Fibroblast of pulmonary artery (primary cell): ENCODE data around the gene MDGA2.

Source experiments
- DNase-seq: peaks from one replicate; pipeline ENCODE4 v3.0.0-alpha.2; 2010; ENCODE audit warnings: low read depth
- H3K4me3 ChIP-seq: replicated peaks from 2 replicates; pipeline ENCODE4 v1.5.1; 2011; ENCODE audit warnings: low read depth, mild to moderate bottlenecking, control low read depth, low read length, moderate library complexity
- TF ChIP-seq, protein P1 (sequence below): IDR thresholded peaks from 2 replicates; pipeline ENCODE4 v1.5.1; 2011; ENCODE audit warnings: mild to moderate bottlenecking, control low read depth, low read length, inconsistent platforms; ENCODE audit errors: missing control alignments

Gene MDGA2

DNA sequence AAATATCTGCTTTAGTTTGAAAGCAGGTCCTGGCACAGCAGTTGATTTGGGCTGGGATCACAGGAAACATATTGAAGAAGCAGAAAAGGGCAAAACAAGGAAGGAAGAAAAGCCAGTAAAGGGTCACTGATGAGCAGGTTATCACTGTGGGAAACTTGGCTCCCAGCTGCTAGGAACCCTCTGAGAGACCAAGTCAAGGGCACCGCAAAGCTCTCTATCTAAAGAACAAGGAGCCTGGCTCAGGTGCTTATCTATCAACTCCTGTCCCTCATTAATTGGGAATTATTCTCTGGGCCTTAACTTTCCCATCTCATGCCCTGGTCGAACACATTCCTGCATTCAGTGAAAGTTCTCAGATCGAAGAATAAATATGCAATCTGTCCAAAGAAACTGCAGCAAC is 572.9 kb downstream of the MDGA2 start:
- no peak overlapping the region for H3K4me3 ChIP-seq
- DNase-seq, result no peak
- TF ChIP-seq, protein P1, sequence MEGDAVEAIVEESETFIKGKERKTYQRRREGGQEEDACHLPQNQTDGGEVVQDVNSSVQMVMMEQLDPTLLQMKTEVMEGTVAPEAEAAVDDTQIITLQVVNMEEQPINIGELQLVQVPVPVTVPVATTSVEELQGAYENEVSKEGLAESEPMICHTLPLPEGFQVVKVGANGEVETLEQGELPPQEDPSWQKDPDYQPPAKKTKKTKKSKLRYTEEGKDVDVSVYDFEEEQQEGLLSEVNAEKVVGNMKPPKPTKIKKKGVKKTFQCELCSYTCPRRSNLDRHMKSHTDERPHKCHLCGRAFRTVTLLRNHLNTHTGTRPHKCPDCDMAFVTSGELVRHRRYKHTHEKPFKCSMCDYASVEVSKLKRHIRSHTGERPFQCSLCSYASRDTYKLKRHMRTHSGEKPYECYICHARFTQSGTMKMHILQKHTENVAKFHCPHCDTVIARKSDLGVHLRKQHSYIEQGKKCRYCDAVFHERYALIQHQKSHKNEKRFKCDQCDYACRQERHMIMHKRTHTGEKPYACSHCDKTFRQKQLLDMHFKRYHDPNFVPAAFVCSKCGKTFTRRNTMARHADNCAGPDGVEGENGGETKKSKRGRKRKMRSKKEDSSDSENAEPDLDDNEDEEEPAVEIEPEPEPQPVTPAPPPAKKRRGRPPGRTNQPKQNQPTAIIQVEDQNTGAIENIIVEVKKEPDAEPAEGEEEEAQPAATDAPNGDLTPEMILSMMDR, result no peak

DNA sequence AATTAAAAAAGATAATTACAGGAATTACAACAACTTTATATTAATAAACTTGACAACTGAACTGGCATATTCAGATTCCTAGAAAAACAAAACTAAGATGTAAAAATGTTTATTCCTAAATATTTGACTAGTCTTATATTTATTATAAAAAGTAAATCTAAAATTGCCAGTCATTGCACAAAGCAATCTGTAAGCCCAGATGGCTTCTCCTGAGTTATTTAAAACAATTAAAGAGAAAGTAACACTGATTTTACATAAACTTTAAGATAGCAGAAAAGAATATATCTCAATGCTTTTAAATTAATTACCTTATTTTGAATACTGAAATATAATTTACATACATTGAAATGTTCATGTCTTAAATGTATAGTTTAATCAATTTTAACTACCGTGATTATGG is 589.7 kb downstream of the MDGA2 start:
- TF ChIP-seq, protein P1, result no peak
- no peak overlapping the region for H3K4me3 ChIP-seq
- no peak for DNase-seq

DNA sequence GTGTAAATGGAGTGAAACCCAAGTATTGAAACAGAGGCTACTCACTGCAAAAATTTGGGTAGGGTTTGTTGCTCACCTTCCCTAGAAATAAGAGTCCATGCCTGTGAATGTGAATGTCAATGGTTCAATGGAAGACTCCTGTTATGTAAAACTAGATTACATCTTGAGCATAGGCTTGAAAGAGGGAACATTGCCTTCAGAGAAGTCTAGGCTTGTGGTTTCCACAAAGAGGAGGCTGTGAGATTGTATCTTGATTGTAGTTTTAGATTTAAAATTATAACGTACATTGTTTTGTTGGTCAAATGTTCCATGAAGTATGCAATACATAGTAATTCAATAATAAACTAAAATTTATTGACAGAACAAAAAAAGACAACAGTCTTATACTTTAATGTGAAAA is 610.1 kb downstream of the MDGA2 start:
- DNase-seq, result no peak
- TF ChIP-seq, protein P1, result no peak
- H3K4me3 ChIP-seq, result no peak overlapping the region

DNA sequence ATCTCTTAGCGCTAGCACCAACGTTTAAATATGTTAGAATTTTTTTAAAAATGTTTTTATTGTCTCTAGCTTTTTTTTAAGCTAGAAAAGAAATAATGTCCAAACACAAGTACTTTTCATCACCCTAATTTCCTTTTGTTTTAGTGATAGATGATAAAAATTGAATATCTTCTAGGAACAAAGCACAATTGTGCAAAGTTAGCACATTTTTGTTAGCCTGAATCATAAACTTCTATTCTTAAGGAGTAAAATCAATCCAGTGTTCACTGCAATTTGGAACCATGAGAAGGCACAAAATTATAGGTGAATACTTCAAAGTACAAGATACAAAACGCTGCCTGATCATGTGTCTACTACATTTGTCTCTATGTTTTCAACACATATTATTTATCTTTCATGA is 615.4 kb downstream of the MDGA2 start:
- TF ChIP-seq, protein P1, result no peak
- no peak overlapping the region for H3K4me3 ChIP-seq
- DNase-seq, result no peak

DNA sequence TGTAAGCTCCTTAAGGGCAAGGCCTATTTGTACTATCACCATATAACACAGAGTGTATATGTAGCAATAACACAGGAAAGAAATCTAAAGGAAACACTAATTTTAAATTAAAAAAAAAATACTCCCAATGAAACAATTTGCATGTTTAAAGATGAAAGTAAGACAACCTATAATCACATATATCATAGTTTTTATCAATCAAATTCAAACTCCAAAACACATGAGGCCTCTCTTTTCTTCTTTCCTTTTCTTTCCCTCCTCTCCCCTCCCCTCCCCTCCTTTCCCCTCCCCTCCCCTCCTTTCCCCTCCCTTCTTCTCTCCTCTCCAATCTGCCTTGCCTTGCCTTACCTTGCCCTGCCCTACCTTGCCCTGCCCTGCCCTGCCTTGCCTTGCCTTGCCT is 618.0 kb downstream of the MDGA2 start:
- H3K4me3 ChIP-seq, result no peak overlapping the region
- DNase-seq, result no peak
- TF ChIP-seq, protein P1, result no peak

DNA sequence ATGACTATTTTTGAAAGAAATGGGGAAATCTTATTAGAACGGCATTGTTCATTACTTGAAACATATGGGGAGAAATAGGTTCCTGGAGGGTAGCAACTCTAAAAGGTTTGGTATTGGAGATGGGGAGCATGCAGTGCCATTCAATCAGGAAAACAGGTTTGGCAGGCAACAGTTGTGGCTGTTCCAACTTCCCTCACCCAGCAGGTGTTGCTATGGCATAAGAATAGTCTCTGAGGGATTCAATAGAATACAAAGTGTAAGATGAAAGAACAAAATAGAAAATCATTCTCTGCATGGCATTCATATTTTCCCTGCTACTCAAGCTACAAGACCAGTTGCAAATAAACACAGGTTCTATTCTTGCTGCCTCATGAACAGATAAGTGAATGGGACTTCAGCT is 630.6 kb downstream of the MDGA2 start:
- no peak for DNase-seq
- TF ChIP-seq, protein P1, result no peak
- H3K4me3 ChIP-seq, result no peak overlapping the region

DNA sequence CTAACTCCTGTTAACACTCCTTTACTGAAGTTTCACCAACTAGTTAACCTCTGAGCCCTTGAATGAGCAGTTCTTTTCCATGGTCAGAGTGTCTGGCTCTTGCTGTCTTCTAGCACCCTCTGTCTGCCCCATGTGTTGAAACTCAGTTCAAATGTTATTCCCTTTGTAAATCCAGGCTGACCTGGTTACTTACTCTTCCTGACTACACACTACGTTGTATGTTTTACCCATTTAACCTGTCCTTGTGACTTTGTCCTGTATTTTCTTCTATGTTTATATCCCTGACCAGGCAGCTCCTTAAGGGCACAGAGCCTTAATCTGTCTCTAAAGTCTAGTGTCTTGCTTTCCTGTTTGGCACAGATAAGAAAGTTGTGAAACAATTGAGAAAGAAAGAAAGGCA is 634.9 kb downstream of the MDGA2 start:
- TF ChIP-seq, protein P1, result no peak
- H3K4me3 ChIP-seq, result no peak overlapping the region
- DNase-seq, result no peak
